ENCODE results near the gene ROR1.

DNA sequence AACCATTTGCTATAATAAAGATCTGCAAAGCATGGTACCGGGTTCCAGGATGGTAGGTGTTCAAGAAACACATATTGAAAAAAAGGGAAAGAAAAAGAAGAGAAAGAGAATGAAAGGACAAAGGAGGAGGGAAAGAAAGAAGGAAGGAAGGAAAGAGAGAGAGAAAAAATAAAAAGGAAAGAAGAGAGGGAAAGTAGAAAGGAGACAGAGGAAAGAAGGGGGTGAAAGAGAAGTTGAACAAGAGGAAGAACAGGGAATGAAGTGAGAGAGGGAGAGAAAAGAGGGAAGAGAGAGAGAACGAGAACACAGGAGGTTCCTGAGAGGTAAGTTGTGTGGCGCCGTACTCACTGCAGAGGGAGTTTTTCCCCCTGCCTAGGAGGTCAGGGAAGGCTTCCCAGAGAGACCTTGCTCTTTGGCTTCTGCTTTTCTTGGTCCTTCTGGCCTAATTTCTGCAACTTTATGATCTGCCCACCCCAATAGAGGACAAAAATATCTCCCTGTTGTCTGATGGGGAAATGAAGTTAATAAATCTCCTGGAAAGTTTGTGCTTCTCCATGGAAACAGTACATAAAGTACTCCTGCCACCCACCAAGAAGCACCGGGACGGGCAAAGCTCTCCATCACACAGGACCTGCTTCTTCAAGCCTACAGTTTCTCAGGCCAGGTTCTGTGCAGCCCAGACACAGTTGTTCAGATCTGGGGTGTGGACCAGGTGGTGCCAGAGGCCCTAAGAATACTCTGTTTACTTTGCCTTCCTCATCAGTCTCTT lies 124.8 kb downstream of the ROR1 start:
- TF ChIP-seq POLR2AphosphoS5 (IDR thresholded peaks at IDR 0.05; ENCODE audit: low read depth, low read length) = no peak
- TF ChIP-seq TAF1 (IDR thresholded peaks at IDR 0.05; ENCODE audit: borderline replicate concordance, insufficient read depth, low read length) = no peak
